Spleen (tissue), 11 donors: ENCODE results near the gene GOLGA3. TPM values are rescaled to one million over a fixed set of nuclear protein-coding genes. Genes with fewer than 3 reads are reported as not detected.
"Not testable (repeated sequence)": the region's sequence is repeated elsewhere in the genome, so short reads cannot be mapped to it uniquely, and the experiment has no call there.

ENCODE experiments used
- DNase-seq: peaks from one replicate; pipeline ENCODE4 v3.0.0-alpha.2; 2020
- H3K27ac ChIP-seq, 8 donors: fragments of 200-600 bp; sonication (generic) in 7 of 8; 1 replicate in 4 of 8; 2 replicates in 4 of 8; pipeline versions ENCODE4 v1.5.0 to v1.8.0; 2016 to 2021; ENCODE audit warnings: inconsistent platforms in 4 of 8, mild to moderate bottlenecking in 4 of 8, moderate library complexity in 1 of 8
- H3K27me3 ChIP-seq, 7 donors: fragments of 200-600 bp; sonication (generic) in 6 of 7; replicated peaks in 1 of 7; 1 replicate in 4 of 7; 2 replicates in 3 of 7; pipeline versions ENCODE4 v1.5.0 to v1.8.0; 2016 to 2021; ENCODE audit warnings: inconsistent platforms in 3 of 7, mild to moderate bottlenecking in 1 of 7
- H3K36me3 ChIP-seq, 6 donors: fragments of 200-600 bp; sonication (generic) in 5 of 6; 1 replicate in 4 of 6; 2 replicates in 2 of 6; pipeline versions ENCODE4 v1.5.0 to v1.8.0; 2016 to 2021; ENCODE audit warnings: inconsistent platforms in 2 of 6
- H3K4me1 ChIP-seq, 6 donors: fragments of 200-600 bp; sonication (generic) in 5 of 6; 1 replicate in 3 of 6; 2 replicates in 3 of 6; pipeline versions ENCODE4 v1.5.0 to v1.8.0; 2016 to 2021; ENCODE audit warnings: inconsistent platforms in 3 of 6
- H3K4me3 ChIP-seq, 8 donors: fragments of 200-600 bp; sonication (generic) in 7 of 8; 1 replicate in 4 of 8; 2 replicates in 4 of 8; pipeline versions ENCODE4 v1.5.0 to v1.8.0; 2016 to 2021; ENCODE audit warnings: inconsistent platforms in 4 of 8, mild to moderate bottlenecking in 4 of 8, moderate library complexity in 2 of 8
- H3K9me3 ChIP-seq, 8 donors: fragments of 200-600 bp; sonication (generic) in 7 of 8; 1 replicate in 4 of 8; 2 replicates in 4 of 8; pipeline versions ENCODE4 v1.5.0 to v1.8.0; 2016 to 2021; ENCODE audit warnings: inconsistent platforms in 4 of 8
- POLR2A ChIP-seq, 3 donors: fragments of 450-650 bp; IDR thresholded peaks; one replicate each; pipeline ENCODE4 v1.5.1; 2017; ENCODE audit warnings: antibody characterized with exemption in 3 of 3, mild to moderate bottlenecking in 1 of 3
- POLR2AphosphoS5 ChIP-seq, 3 donors: sonication (generic); formaldehyde crosslinking; IDR thresholded peaks; one replicate each; pipeline ENCODE4 v1.5.1; 2017; ENCODE audit warnings: antibody characterized with exemption in 3 of 3
- WGBS, 5 donors: extraction: QIAGEN DNeasy Blood & Tissue Kit in 3 of 5; methylation state at CpG; one replicate each; pipeline versions ENCODE4 v1.1.5 to v1.1.7; 2013 to 2018; 5-methylcytosine and 5-hydroxymethylcytosine counted together
- intact Hi-C: fragments of 100-400 bp; cut with DNase I; formaldehyde crosslinking; loops from one replicate; pipeline ENCODE4 v1.15.0; 2023; ENCODE audit warnings: low total_unique reads
- polyA plus RNA-seq, 3 donors: library from polyadenylated mRNA; stranded (reverse); fragments of 200-250 nt; gene quantifications; one replicate each; pipeline ENCODE4 v1.2.1, GENCODE V29; 2013
- total RNA-seq, 7 donors: library from RNA; depleted of rRNA in 3 of 7; stranded (reverse); fragments of >200 nt in 3 of 7; fragmentation: NEBNext Ultra II Directional in 4 of 7; extraction: Animal tissue kit (Norgen Biotek cat#: 25700) in 4 of 7; gene quantifications; one replicate each; pipeline versions ENCODE4 v1.1.0 to v1.2.1, GENCODE V29; 2016 to 2021
- TF ChIP-seq, protein P1 (sequence below), 11 experiments: fragments of 200-600 bp in 7 of 11; fragments of 450-650 bp in 4 of 11; sonication (generic) in 4 of 11; IDR thresholded peaks in 8 of 11; conservative IDR thresholded peaks in 3 of 11; 1 replicate in 7 of 11; 2 replicates in 4 of 11; pipeline versions ENCODE4 v1.4.0 to v1.8.0; 2016 to 2021; ENCODE audit warnings: antibody characterized with exemption in 11 of 11, inconsistent platforms in 4 of 11, mild to moderate bottlenecking in 1 of 11
- donor health status: healthy with polysubstance abuse.
- donor health status: DM: no; HTN: no; CAD: no; lungs with moderate emphysema.
- donor health status: DM: no; HTN: no; CAD: no.
- donor health status: Bipolar disorder and iron deficiency.
- donor health status: healthy.
- donor health status: DM: no; HTN: no; CAD: no.
- donor health status: DM: yes; HTN: yes; CAD: no.

The GOLGA3 gene
- total and polyA plus RNA-seq, 10 donors: 6.8 to 80.9 (median 52.0) TPM

DNA sequence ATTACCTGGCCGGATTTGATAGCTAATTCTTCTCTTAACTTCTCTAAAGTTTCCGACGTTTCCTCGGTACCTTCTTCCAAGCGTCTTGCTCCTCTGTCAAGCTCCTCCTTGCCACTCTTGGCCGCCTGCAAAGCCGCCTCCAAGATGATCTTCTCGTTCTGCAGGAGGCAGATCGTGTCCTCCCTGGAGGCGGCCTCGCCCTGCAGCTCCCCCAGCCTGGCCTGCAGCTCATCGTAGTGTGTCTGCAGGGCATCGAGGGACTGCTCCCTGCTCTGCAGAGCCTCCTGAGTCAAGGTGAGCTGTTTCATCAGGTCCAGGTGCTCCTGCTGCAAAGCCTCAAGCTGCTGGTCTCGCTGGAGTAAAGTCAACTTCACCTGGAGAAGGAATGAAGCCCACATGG is 32.8 kb downstream of the GOLGA3 start:
- DNase-seq: no peak

DNA sequence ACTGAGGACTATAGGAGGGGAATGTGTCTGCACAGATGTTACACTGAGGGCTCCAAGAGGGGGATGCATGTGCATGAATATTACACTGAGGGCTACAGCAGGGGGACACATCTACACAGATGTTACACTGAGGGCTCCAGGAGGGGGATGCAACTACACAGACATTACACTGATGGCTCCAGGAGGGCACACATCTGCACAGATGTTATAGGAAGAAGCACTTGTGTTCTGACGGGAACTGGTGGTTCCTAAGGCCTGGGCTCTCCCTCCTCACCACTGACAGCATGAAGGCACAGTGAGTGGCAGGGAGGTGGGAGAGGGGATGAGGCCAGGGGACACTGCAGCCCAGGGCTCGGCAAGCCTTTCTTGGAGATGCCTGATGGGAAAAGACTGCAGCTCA is 36.7 kb downstream of the GOLGA3 start:
- not testable (repeated sequence) for H3K9me3 ChIP-seq
- 89 to 100% (median 95%) methylated on average over 1 to 2 of the region's 2 CpGs for WGBS, 5 donors

More for the DNA sequence above, 32.8 kb downstream of the GOLGA3 start:
- intact Hi-C loops: no loop called here
- H3K36me3 ChIP-seq: peaks cover 4 to 96% (median 81%) of the 10 kb centered on the region in 6 donors
- H3K27ac ChIP-seq: no peak overlapping the region
- H3K27me3 ChIP-seq: no peaks in the 10 kb centered on the region
- no peaks in the 10 kb centered on the region for H3K4me1 ChIP-seq
- no peak for TF ChIP-seq POLR2A (IDR thresholded peaks at IDR 0.05)
- TF ChIP-seq, protein P1, sequence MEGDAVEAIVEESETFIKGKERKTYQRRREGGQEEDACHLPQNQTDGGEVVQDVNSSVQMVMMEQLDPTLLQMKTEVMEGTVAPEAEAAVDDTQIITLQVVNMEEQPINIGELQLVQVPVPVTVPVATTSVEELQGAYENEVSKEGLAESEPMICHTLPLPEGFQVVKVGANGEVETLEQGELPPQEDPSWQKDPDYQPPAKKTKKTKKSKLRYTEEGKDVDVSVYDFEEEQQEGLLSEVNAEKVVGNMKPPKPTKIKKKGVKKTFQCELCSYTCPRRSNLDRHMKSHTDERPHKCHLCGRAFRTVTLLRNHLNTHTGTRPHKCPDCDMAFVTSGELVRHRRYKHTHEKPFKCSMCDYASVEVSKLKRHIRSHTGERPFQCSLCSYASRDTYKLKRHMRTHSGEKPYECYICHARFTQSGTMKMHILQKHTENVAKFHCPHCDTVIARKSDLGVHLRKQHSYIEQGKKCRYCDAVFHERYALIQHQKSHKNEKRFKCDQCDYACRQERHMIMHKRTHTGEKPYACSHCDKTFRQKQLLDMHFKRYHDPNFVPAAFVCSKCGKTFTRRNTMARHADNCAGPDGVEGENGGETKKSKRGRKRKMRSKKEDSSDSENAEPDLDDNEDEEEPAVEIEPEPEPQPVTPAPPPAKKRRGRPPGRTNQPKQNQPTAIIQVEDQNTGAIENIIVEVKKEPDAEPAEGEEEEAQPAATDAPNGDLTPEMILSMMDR (IDR thresholded peaks at IDR 0.05 in 8 of 11, conservative IDR thresholded peaks at IDR 0.05 in 3 of 11): no peak
- peak in 1 of 3 donors; percentile 12 for TF ChIP-seq POLR2AphosphoS5 (IDR thresholded peaks at IDR 0.05)
- H3K9me3 ChIP-seq: no peaks in the 10 kb centered on the region
- 94 to 98% (median 95%) methylated on average over 14 of the region's 14 CpGs for WGBS, 5 donors
- no peak overlapping the region for H3K4me3 ChIP-seq

DNA sequence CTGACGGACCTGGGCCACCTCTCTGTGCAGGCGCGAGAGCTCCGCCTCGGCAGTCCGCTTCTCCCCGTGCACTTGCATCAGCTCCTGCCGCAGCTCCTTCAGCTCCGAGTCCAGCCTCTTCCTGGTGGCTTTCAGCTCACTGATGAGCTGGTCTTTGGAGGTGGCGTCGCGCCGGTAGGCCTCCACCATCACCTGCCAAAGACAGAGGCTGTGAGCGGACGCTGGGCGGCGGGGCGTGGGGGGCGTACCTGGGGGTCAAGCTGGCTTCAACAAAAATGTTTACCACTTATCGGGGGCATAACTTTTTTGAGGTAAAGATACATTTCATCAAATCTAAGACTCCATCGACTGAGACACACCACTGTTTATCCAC is 39.6 kb downstream of the GOLGA3 start:
- Histone ChIP-seq H3K9me3 (no peaks in the 10 kb centered on the region), H3K4me1 (no peaks in the 10 kb centered on the region), H3K36me3 (peaks cover 0 to 96% (median 71%) of the 10 kb centered on the region in 6 donors), H3K27me3 (no peaks in the 10 kb centered on the region), H3K27ac (no peak overlapping the region), H3K4me3 (no peak overlapping the region)
- intact Hi-C loops: no loop called here
- TF ChIP-seq POLR2AphosphoS5 (IDR thresholded peaks at IDR 0.05): peak in 1 of 3 donors; percentile 24
- TF ChIP-seq, protein P1 (IDR thresholded peaks at IDR 0.05 in 8 of 11, conservative IDR thresholded peaks at IDR 0.05 in 3 of 11): no peak
- no peak for DNase-seq
- 95 to 98% (median 96%) methylated on average over 21 of the region's 21 CpGs for WGBS, 5 donors

More for the DNA sequence above, 36.7 kb downstream of the GOLGA3 start:
- DNase-seq, H3K27ac ChIP-seq, H3K4me1 ChIP-seq, intact Hi-C loops, H3K27me3 ChIP-seq, H3K4me3 ChIP-seq: not testable (repeated sequence)
- peaks cover 4 to 96% (median 70%) of the 10 kb centered on the region in 6 donors for H3K36me3 ChIP-seq

DNA sequence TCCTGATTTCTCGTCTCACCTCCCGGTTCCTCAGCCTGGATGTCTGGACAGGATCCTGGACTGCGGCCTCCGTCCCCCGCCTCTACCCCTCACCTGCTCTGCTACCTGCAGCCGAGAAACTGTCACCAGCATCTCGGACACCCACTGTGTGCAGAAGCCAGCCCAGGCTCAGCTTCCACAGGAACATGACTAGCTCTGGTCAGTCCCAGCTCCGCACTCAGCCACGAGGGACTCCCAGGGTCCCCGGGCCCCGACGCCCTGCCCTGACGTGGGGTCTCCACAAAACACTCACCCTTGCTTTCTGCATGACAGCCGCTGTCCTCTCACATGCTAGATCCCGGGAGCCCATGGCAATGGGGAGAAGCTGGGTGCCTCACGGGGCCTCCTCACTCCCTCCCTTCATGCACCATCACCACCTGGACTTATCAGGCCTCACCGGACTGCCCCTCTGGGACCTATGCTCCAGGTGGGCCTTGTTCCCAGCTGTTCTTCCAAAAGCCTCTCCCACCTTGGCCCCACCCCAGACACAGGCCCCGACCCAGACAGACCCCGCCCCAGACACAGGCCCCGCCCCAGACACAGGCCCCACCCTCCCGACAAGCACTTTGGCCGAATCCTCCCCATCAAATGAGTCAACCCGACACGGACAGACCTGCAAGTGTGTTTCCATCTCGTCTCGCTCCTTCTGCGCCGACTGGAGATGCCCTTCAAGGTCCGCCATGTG is 40.1 kb downstream of the GOLGA3 start:
- TF ChIP-seq POLR2AphosphoS5 (IDR thresholded peaks at IDR 0.05) (no peak), POLR2A (IDR thresholded peaks at IDR 0.05) (no peak)
- TF ChIP-seq, protein P1 (IDR thresholded peaks at IDR 0.05 in 8 of 11, conservative IDR thresholded peaks at IDR 0.05 in 3 of 11): no peak

More for the DNA sequence above, 40.1 kb downstream of the GOLGA3 start:
- Histone ChIP-seq H3K36me3 (peaks cover 0 to 96% (median 71%) of the 10 kb centered on the region in 6 donors), H3K27ac (no peak overlapping the region), H3K4me3 (no peak overlapping the region), H3K4me1 (no peaks in the 10 kb centered on the region), H3K9me3 (no peaks in the 10 kb centered on the region), H3K27me3 (no peaks in the 10 kb centered on the region)
- DNase-seq: no peak
- 94 to 98% (median 96%) methylated on average over 29 of the region's 29 CpGs for WGBS, 5 donors
- intact Hi-C loops: no loop called here
